GM23338 (cell line): Measurements from ENCODE around the gene ZNF451.

ENCODE experiments used
- CTCF ChIP-seq, 2 experiments: fragments of 200-600 bp in 1 of 2; sonication (generic) in 1 of 2; conservative IDR thresholded peaks; 2 replicates each; pipeline versions ENCODE4 v1.5.1 to v1.6.1; 2016 to 2017; ENCODE audit warnings: antibody characterized with exemption in 2 of 2, low read depth in 2 of 2, mild to moderate bottlenecking in 2 of 2, moderate library complexity in 1 of 2
- EZH2 ChIP-seq: fragments of 200-600 bp; sonication (generic); IDR thresholded peaks from one replicate; pipeline ENCODE4 v1.8.0; 2017; ENCODE audit warnings: antibody characterized with exemption, mild to moderate bottlenecking, low read depth; ENCODE audit not compliant: unreplicated experiment
- EZH2phosphoT487 ChIP-seq: fragments of 200-600 bp; sonication (generic); IDR thresholded peaks from one replicate; pipeline ENCODE4 v1.8.1; 2018; ENCODE audit warnings: antibody characterized with exemption; ENCODE audit not compliant: unreplicated experiment
- JUNB ChIP-seq: IDR thresholded peaks from one replicate; pipeline ENCODE4 v1.6.1; 2016; ENCODE audit warnings: antibody characterized with exemption; ENCODE audit not compliant: unreplicated experiment
- NANOG ChIP-seq: IDR thresholded peaks from 2 replicates; pipeline ENCODE4 v1.6.1; 2016; ENCODE audit warnings: antibody characterized with exemption, borderline replicate concordance
- POLR2AphosphoS5 ChIP-seq: IDR thresholded peaks from 2 replicates; pipeline ENCODE4 v1.6.1; 2016; ENCODE audit warnings: antibody characterized with exemption, low read depth
- REST ChIP-seq: IDR thresholded peaks from one replicate; pipeline ENCODE4 v1.6.1; 2018; ENCODE audit warnings: antibody characterized with exemption; ENCODE audit not compliant: unreplicated experiment
- STAT1 ChIP-seq: IDR thresholded peaks from one replicate; pipeline ENCODE4 v1.6.1; 2016; ENCODE audit warnings: antibody characterized with exemption; ENCODE audit not compliant: unreplicated experiment
- ZNF331 ChIP-seq: fragments of 250-450 bp; sonication (Bioruptor Pico); IDR thresholded peaks from 2 replicates; pipeline ENCODE4 v1.5.0; 2020; ENCODE audit warnings: low read depth, mild to moderate bottlenecking, moderate library complexity

GRCh38 chr6:57135885-57136284, 45.9 kb downstream of the ZNF451 start:
- TF ChIP-seq JUNB (no peak), CTCF (conservative IDR thresholded peaks at IDR 0.05; ENCODE audit: low read depth in 2 of 2) (no peak), REST (no peak), STAT1 (no peak), EZH2 (no peak), ZNF331 (no peak), POLR2AphosphoS5 (no peak), NANOG (no peak), EZH2phosphoT487 (no peak)
